Lung (tissue), 12 donors: Measurements from ENCODE around the gene BEAN1. TPM values are rescaled to one million over a fixed set of nuclear protein-coding genes. Genes with fewer than 3 reads are reported as not detected.

Experiments used
- ATAC-seq: fragments of 200-7000 bp; cut with Tn5 transposase; one replicate; pipeline ENCODE4 v1.9.1; 2020; ENCODE audit warnings: moderate number of reproducible peaks; ENCODE audit not compliant: insufficient read depth, low FRiP score
- DNase-seq, 3 donors: peaks; one replicate each; pipeline ENCODE4 v3.0.0-alpha.2; 2013 to 2017
- H3K27ac ChIP-seq, 2 donors: one replicate each; pipeline ENCODE4 v1.5.1; 2013; ENCODE audit warnings: mild to moderate bottlenecking in 2 of 2, moderate library complexity in 2 of 2, control low read depth in 1 of 2, inconsistent platforms in 1 of 2, low read depth in 1 of 2, low read length in 1 of 2
- H3K27me3 ChIP-seq, 3 donors: one replicate each; pipeline ENCODE4 v1.5.1; 2013; ENCODE audit warnings: low read length in 2 of 3; ENCODE audit not compliant: control insufficient read depth in 3 of 3, insufficient read depth in 3 of 3
- H3K36me3 ChIP-seq, 4 donors: one replicate each; pipeline ENCODE4 v1.5.1; 2013; ENCODE audit warnings: low read length in 4 of 4, mild to moderate bottlenecking in 1 of 4, moderate library complexity in 1 of 4; ENCODE audit not compliant: control insufficient read depth in 4 of 4, insufficient read depth in 4 of 4
- H3K4me1 ChIP-seq, 5 donors: one replicate each; pipeline ENCODE4 v1.5.1; 2013; ENCODE audit warnings: low read length in 5 of 5, mild to moderate bottlenecking in 2 of 5, moderate library complexity in 1 of 5; ENCODE audit not compliant: control insufficient read depth in 5 of 5, insufficient read depth in 5 of 5
- H3K4me3 ChIP-seq: one replicate; pipeline ENCODE4 v1.5.1; 2013; ENCODE audit warnings: mild to moderate bottlenecking, control low read depth, moderate library complexity
- H3K9ac ChIP-seq, 2 donors: one replicate each; pipeline ENCODE4 v1.5.1; 2013; ENCODE audit warnings: low read length in 2 of 2, control low read depth in 1 of 2; ENCODE audit not compliant: insufficient read depth in 1 of 2
- H3K9me3 ChIP-seq, 4 donors: one replicate each; pipeline ENCODE4 v1.5.1; 2013; ENCODE audit warnings: low read length in 3 of 4, mild to moderate bottlenecking in 1 of 4, moderate library complexity in 1 of 4; ENCODE audit not compliant: control insufficient read depth in 4 of 4, insufficient read depth in 3 of 4
- CTCF ChIP-seq: IDR thresholded peaks from 2 replicates; pipeline ENCODE4 v1.5.1; 2012; ENCODE audit warnings: mild to moderate bottlenecking; ENCODE audit errors: control extremely low read depth, extremely low read depth
- WGBS, 2 donors: extraction: QIAGEN DNeasy Blood & Tissue Kit; methylation state at CpG; one replicate each; pipeline ENCODE4 v1.1.7; 2013; 5-methylcytosine and 5-hydroxymethylcytosine counted together
- polyA plus RNA-seq, 2 donors: library from polyadenylated mRNA; stranded (reverse); fragments of 200-250 nt; gene quantifications; one replicate each; pipeline ENCODE4 v1.2.1, GENCODE V29; 2013
- total RNA-seq, 2 donors: library from RNA; depleted of rRNA in 1 of 2; stranded (reverse); fragments of >200 nt in 1 of 2; gene quantifications; one replicate each; pipeline ENCODE4 v1.2.1, GENCODE V29; 2014 to 2021
- donor health status: control.
- donor health status: control.
- donor health status: Bipolar disorder and iron deficiency.
- donor health status: healthy.
- donor health status: DM: yes; HTN: yes; CAD: no.

The BEAN1 gene
- total and polyA plus RNA-seq, 4 donors = 0.16 to 3.2 (median 0.25) TPM

- no peak overlapping the region for H3K9ac ChIP-seq
- WGBS, 2 donors = 75 to 79% methylated on average over 11 of the region's 11 CpGs
- ATAC-seq = no peak
- H3K36me3 ChIP-seq = peaks cover 0 to 10% (median 0%) of the 10 kb centered on the region in 4 donors
- peaks cover 0 to 8% (median 0%) of the 10 kb centered on the region in 5 donors for H3K4me1 ChIP-seq
- peaks cover 0 to 4% (median 0%) of the 10 kb centered on the region in 4 donors for H3K9me3 ChIP-seq
- TF ChIP-seq CTCF = no peak
- DNase-seq = no peak
- H3K27ac ChIP-seq = no peak overlapping the region
- H3K4me3 ChIP-seq = no peak overlapping the region
- peaks cover 0 to 4% (median 0%) of the 10 kb centered on the region in 3 donors for H3K27me3 ChIP-seq
These were observed 25.5 kb upstream of the BEAN1 start for GRCh38 chr16:66401610-66402009.

GRCh38 chr16:66402166-66402565 lies 24.9 kb upstream of the BEAN1 start:
- peaks cover 0 to 4% (median 0%) of the 10 kb centered on the region in 4 donors for H3K9me3 ChIP-seq
- 89 to 90% methylated on average over 11 to 12 of the region's 12 CpGs for WGBS, 2 donors
- H3K27me3 ChIP-seq = peaks cover 0 to 4% (median 0%) of the 10 kb centered on the region in 3 donors
- H3K9ac ChIP-seq = no peak overlapping the region
- ATAC-seq = no peak
- TF ChIP-seq CTCF = no peak
- no peak overlapping the region for H3K27ac ChIP-seq
- H3K4me1 ChIP-seq = peaks cover 0 to 11% (median 2%) of the 10 kb centered on the region in 5 donors
- peaks cover 0 to 10% (median 0%) of the 10 kb centered on the region in 4 donors for H3K36me3 ChIP-seq
- DNase-seq = no peak
- no peak overlapping the region for H3K4me3 ChIP-seq

- DNase-seq = no peak
- H3K4me1 ChIP-seq = peaks cover 0 to 12% (median 3%) of the 10 kb centered on the region in 5 donors
- peaks cover 0 to 4% (median 0%) of the 10 kb centered on the region in 3 donors for H3K27me3 ChIP-seq
- H3K36me3 ChIP-seq = peaks cover 0 to 10% (median 0%) of the 10 kb centered on the region in 4 donors
- no peak overlapping the region for H3K9ac ChIP-seq
- no peak for ATAC-seq
- H3K27ac ChIP-seq = no peak overlapping the region
- 86 to 92% methylated on average over 55 to 61 of the region's 61 CpGs for WGBS, 2 donors
- no peak overlapping the region for H3K4me3 ChIP-seq
- no peak for TF ChIP-seq CTCF
- H3K9me3 ChIP-seq = peaks cover 0 to 4% (median 0%) of the 10 kb centered on the region in 4 donors
These were observed 24.4 kb upstream of the BEAN1 start for GRCh38 chr16:66402591-66403230.
